ENCODE results near the gene R3HCC1L. TPM values are rescaled to one million over a fixed set of nuclear protein-coding genes. Genes with fewer than 3 reads are reported as not detected.
A peak's percentile ranks its signal among the peaks of the same experiment; 100 is the strongest.
"Not testable (repeated sequence)": the region's sequence is repeated elsewhere in the genome, so short reads cannot be mapped to it uniquely, and the experiment has no call there.

The R3HCC1L gene
- total RNA-seq, 1 donor from 2014 or later, result 16.9 TPM

GRCh38 chr10:98169379-98169778, 34.9 kb downstream of the R3HCC1L start:
- Mint-ChIP-seq H3K4me3 (no peak overlapping the region), H3K27me3 (ENCODE audit: low read depth) (no peaks in the 10 kb centered on the region), H3K27ac (no peak overlapping the region), H3K36me3 (peaks cover 15% of the 10 kb centered on the region), H3K4me1 (no peaks in the 10 kb centered on the region), H3K9me3 (no peaks in the 10 kb centered on the region)
- TF ChIP-seq CTCF (IDR thresholded peaks at IDR 0.05; ENCODE audit: unreplicated experiment), result no peak
- no peak for DNase-seq (ENCODE audit: low spot score in 2 of 2, unreplicated experiment in 2 of 2)

DNA sequence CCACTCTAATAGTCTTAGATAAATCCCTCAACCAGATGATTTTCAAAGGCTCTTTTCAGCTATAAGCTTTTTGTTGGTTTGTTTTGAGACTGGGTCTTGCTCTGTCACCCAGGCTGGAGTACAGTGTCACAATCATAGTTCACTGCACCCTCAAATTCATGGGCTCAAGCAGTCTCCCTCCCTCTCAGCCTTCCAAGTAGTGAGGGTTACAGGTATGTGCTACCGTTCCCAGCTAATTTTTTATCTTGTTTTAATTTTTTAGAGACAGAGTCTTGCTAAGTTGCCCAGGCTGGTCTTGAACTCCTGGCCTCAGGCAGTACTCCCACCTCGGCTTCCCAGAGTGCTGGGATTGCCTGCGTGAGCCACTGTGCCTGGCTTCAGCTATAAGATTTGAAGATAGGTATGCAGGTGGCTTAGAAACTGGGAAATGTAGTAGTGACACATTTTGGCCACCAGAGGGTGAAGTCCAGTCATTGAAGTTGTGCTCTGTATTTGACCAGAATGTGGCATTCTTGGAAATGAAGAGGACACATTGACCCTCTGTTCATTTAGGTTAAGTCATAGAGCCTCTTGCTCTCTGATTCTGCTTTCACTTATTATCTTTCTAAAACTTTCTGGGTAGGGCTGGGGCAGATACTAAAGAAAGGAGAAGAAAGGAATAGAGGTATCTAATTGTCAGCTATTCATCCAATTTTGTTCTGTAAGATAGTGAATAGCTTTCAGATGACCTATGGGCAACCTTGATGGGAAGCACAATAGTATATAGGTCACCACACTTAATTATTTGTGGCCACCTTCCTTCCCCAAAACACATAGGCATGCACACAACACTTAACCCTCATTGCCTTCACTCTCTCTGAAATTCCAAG, 36.0 kb downstream of the R3HCC1L start:
- Mint-ChIP-seq H3K9me3 (no peaks in the 10 kb centered on the region), H3K27me3 (ENCODE audit: low read depth) (no peaks in the 10 kb centered on the region), H3K4me3 (no peak overlapping the region), H3K27ac (no peak overlapping the region), H3K36me3 (peaks cover 16% of the 10 kb centered on the region), H3K4me1 (no peaks in the 10 kb centered on the region)
- DNase-seq (ENCODE audit: low spot score in 2 of 2, unreplicated experiment in 2 of 2), result peak in 1 of 2 experiments; percentile 45
- peak; percentile 85 for TF ChIP-seq CTCF (IDR thresholded peaks at IDR 0.05; ENCODE audit: unreplicated experiment)

- H3K4me1 Mint-ChIP-seq, result no peaks in the 10 kb centered on the region
These were observed 37.6 kb downstream of the R3HCC1L start for GRCh38 chr10:98172073-98172472.

DNA sequence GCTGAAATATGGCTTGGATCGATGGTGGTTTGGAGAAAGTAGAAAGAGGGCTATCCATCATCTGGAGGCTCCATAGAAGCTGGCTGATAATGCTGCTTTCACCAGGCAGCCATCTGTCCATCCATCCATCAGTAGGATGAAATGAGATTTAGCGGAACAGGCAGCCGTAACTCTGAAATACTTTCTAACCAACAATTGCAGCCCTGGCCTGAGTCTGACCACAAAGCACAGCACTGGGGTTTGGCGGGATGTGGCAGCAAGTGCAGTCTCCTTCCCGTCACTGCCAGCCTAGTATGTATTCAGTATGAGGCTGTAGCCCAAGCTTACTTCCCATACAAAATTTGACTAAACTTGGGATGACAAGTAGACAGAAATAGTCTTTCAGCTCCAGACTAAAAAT, 38.0 kb downstream of the R3HCC1L start:
- no peak for DNase-seq (ENCODE audit: low spot score in 2 of 2, unreplicated experiment in 2 of 2)
- no peak overlapping the region for H3K4me3 Mint-ChIP-seq
- no peak overlapping the region for H3K27ac Mint-ChIP-seq
- no peak for TF ChIP-seq CTCF (IDR thresholded peaks at IDR 0.05; ENCODE audit: unreplicated experiment)
- H3K4me1 Mint-ChIP-seq, result no peaks in the 10 kb centered on the region
- peaks cover 3% of the 10 kb centered on the region for H3K9me3 Mint-ChIP-seq
- peaks cover 24% of the 10 kb centered on the region for H3K36me3 Mint-ChIP-seq
- no peaks in the 10 kb centered on the region for H3K27me3 Mint-ChIP-seq (ENCODE audit: low read depth)

More at GRCh38 chr10:98172073-98172472, 37.6 kb downstream of the R3HCC1L start:
- Mint-ChIP-seq H3K9me3 (peaks cover 3% of the 10 kb centered on the region), H3K36me3 (peaks cover 20% of the 10 kb centered on the region), H3K4me3 (no peak overlapping the region), H3K27ac (no peak overlapping the region), H3K27me3 (ENCODE audit: low read depth) (no peaks in the 10 kb centered on the region)
- no peak for DNase-seq (ENCODE audit: low spot score in 2 of 2, unreplicated experiment in 2 of 2)
- no peak for TF ChIP-seq CTCF (IDR thresholded peaks at IDR 0.05; ENCODE audit: unreplicated experiment)

- no peak for DNase-seq (ENCODE audit: low spot score in 2 of 2, unreplicated experiment in 2 of 2)
- Mint-ChIP-seq H3K4me3 (no peak overlapping the region), H3K27ac (no peak overlapping the region), H3K9me3 (peaks cover 3% of the 10 kb centered on the region), H3K36me3 (peaks cover 29% of the 10 kb centered on the region), H3K4me1 (no peaks in the 10 kb centered on the region), H3K27me3 (ENCODE audit: low read depth) (no peaks in the 10 kb centered on the region)
- no peak for TF ChIP-seq CTCF (IDR thresholded peaks at IDR 0.05; ENCODE audit: unreplicated experiment)
These were observed 38.8 kb downstream of the R3HCC1L start for GRCh38 chr10:98173260-98173659.

- Mint-ChIP-seq H3K36me3 (peaks cover 69% of the 10 kb centered on the region), H3K9me3 (peaks cover 36% of the 10 kb centered on the region)
- H3K4me3 Mint-ChIP-seq; H3K4me1 Mint-ChIP-seq; DNase-seq (ENCODE audit: low spot score in 2 of 2, unreplicated experiment in 2 of 2); H3K27me3 Mint-ChIP-seq (ENCODE audit: low read depth); H3K27ac Mint-ChIP-seq: not testable (repeated sequence)
These were observed 48.0 kb downstream of the R3HCC1L start for GRCh38 chr10:98182351-98182915.

All from mesothelial cell of epicardium (in vitro differentiated cells).